CD4-positive, alpha-beta T cell treated with Interleukin-4 for 1 hour (primary cell): ENCODE results near the gene VARS2.
A peak's percentile ranks its signal among the peaks of the same experiment; 100 is the strongest.

Source experiments
- DNase-seq, 2 donors: peaks; one replicate each; pipeline ENCODE4 v3.0.0-alpha.2; 2020 to 2022

VARS2 gene

GRCh38 chr6:30966154-30966553 is 52.1 kb downstream of the VARS2 start:
- no peak for DNase-seq

GRCh38 chr6:30969171-30969570 is 55.1 kb downstream of the VARS2 start:
- DNase-seq: peak in 1 of 2 donors; percentile 38

GRCh38 chr6:30970946-30971345 is 56.9 kb downstream of the VARS2 start:
- no peak for DNase-seq

- DNase-seq: no peak
Measured at GRCh38 chr6:30972816-30973215, 58.8 kb downstream of the VARS2 start.

- no peak for DNase-seq
Measured at GRCh38 chr6:30974490-30975252, 60.6 kb downstream of the VARS2 start.
